ENCODE results near the gene GLB1L3.

Gene GLB1L3

GRCh38 chr11:134237557-134237922 is 38.6 kb upstream of the GLB1L3 start:
- Histone ChIP-seq H3K9me3 (ENCODE audit: control insufficient read depth, insufficient read depth, low read length) (no peaks in the 10 kb centered on the region), H3K27ac (ENCODE audit: low read depth, low read length) (no peak overlapping the region), H3K9ac (ENCODE audit: low read depth, low read length) (no peak overlapping the region), H3K27me3 (ENCODE audit: control insufficient read depth, insufficient read depth, low read length) (no peaks in the 10 kb centered on the region), H3K4me3 (ENCODE audit: low read depth, low read length) (no peak overlapping the region), H3K36me3 (ENCODE audit: control insufficient read depth, insufficient read depth, low read length) (peaks cover 20% of the 10 kb centered on the region; the same call in 1 of the 2 replicates), H3K4me1 (ENCODE audit: control insufficient read depth, insufficient read depth, low read length) (no peaks in the 10 kb centered on the region)

- no peak overlapping the region for H3K9ac ChIP-seq (ENCODE audit: low read depth, low read length)
- no peak overlapping the region for H3K4me3 ChIP-seq (ENCODE audit: low read depth, low read length)
- H3K4me1 ChIP-seq (ENCODE audit: control insufficient read depth, insufficient read depth, low read length), result no peaks in the 10 kb centered on the region
- H3K27me3 ChIP-seq (ENCODE audit: control insufficient read depth, insufficient read depth, low read length), result no peaks in the 10 kb centered on the region
- H3K36me3 ChIP-seq (ENCODE audit: control insufficient read depth, insufficient read depth, low read length), result peaks cover 30% of the 10 kb centered on the region
- H3K9me3 ChIP-seq (ENCODE audit: control insufficient read depth, insufficient read depth, low read length), result no peaks in the 10 kb centered on the region
- no peak overlapping the region for H3K27ac ChIP-seq (ENCODE audit: low read depth, low read length)
Measured at GRCh38 chr11:134238956-134239355, 37.2 kb upstream of the GLB1L3 start.

- Histone ChIP-seq H3K27me3 (ENCODE audit: control insufficient read depth, insufficient read depth, low read length) (no peaks in the 10 kb centered on the region), H3K27ac (ENCODE audit: low read depth, low read length) (no peak overlapping the region), H3K9ac (ENCODE audit: low read depth, low read length) (no peak overlapping the region), H3K9me3 (ENCODE audit: control insufficient read depth, insufficient read depth, low read length) (no peaks in the 10 kb centered on the region), H3K36me3 (ENCODE audit: control insufficient read depth, insufficient read depth, low read length) (peaks cover 24% of the 10 kb centered on the region), H3K4me1 (ENCODE audit: control insufficient read depth, insufficient read depth, low read length) (no peaks in the 10 kb centered on the region), H3K4me3 (ENCODE audit: low read depth, low read length) (no peak overlapping the region)
Measured at GRCh38 chr11:134240592-134240991, 35.6 kb upstream of the GLB1L3 start.

GRCh38 chr11:134242376-134242775 is 33.8 kb upstream of the GLB1L3 start:
- no peak overlapping the region for H3K4me3 ChIP-seq (ENCODE audit: low read depth, low read length)
- H3K4me1 ChIP-seq (ENCODE audit: control insufficient read depth, insufficient read depth, low read length), result no peaks in the 10 kb centered on the region
- H3K36me3 ChIP-seq (ENCODE audit: control insufficient read depth, insufficient read depth, low read length), result peaks cover 36% of the 10 kb centered on the region
- H3K27me3 ChIP-seq (ENCODE audit: control insufficient read depth, insufficient read depth, low read length), result no peaks in the 10 kb centered on the region
- H3K9ac ChIP-seq (ENCODE audit: low read depth, low read length), result no peak overlapping the region
- no peak overlapping the region for H3K27ac ChIP-seq (ENCODE audit: low read depth, low read length)
- H3K9me3 ChIP-seq (ENCODE audit: control insufficient read depth, insufficient read depth, low read length), result no peaks in the 10 kb centered on the region

GRCh38 chr11:134243913-134244312 is 32.3 kb upstream of the GLB1L3 start:
- H3K36me3 ChIP-seq (ENCODE audit: control insufficient read depth, insufficient read depth, low read length), result peaks cover 51% of the 10 kb centered on the region
- no peak overlapping the region for H3K9ac ChIP-seq (ENCODE audit: low read depth, low read length)
- no peaks in the 10 kb centered on the region for H3K27me3 ChIP-seq (ENCODE audit: control insufficient read depth, insufficient read depth, low read length)
- H3K9me3 ChIP-seq (ENCODE audit: control insufficient read depth, insufficient read depth, low read length), result no peaks in the 10 kb centered on the region
- H3K4me1 ChIP-seq (ENCODE audit: control insufficient read depth, insufficient read depth, low read length), result no peaks in the 10 kb centered on the region
- H3K4me3 ChIP-seq (ENCODE audit: low read depth, low read length), result no peak overlapping the region
- H3K27ac ChIP-seq (ENCODE audit: low read depth, low read length), result no peak overlapping the region

- Histone ChIP-seq H3K27me3 (ENCODE audit: control insufficient read depth, insufficient read depth, low read length) (no peaks in the 10 kb centered on the region), H3K4me3 (ENCODE audit: low read depth, low read length) (no peak overlapping the region), H3K9me3 (ENCODE audit: control insufficient read depth, insufficient read depth, low read length) (no peaks in the 10 kb centered on the region), H3K36me3 (ENCODE audit: control insufficient read depth, insufficient read depth, low read length) (peaks cover 58% of the 10 kb centered on the region), H3K27ac (ENCODE audit: low read depth, low read length) (no peak overlapping the region), H3K4me1 (ENCODE audit: control insufficient read depth, insufficient read depth, low read length) (no peaks in the 10 kb centered on the region), H3K9ac (ENCODE audit: low read depth, low read length) (no peak overlapping the region)
Measured at GRCh38 chr11:134244593-134244992, 31.6 kb upstream of the GLB1L3 start.

- peaks cover 59% of the 10 kb centered on the region for H3K36me3 ChIP-seq (ENCODE audit: control insufficient read depth, insufficient read depth, low read length)
Measured at GRCh38 chr11:134245434-134245833, 30.7 kb upstream of the GLB1L3 start.

GRCh38 chr11:134246100-134246499 is 30.1 kb upstream of the GLB1L3 start:
- H3K9ac ChIP-seq (ENCODE audit: low read depth, low read length), result no peak overlapping the region
- H3K4me3 ChIP-seq (ENCODE audit: low read depth, low read length), result no peak overlapping the region
- peaks cover 65% of the 10 kb centered on the region for H3K36me3 ChIP-seq (ENCODE audit: control insufficient read depth, insufficient read depth, low read length)
- no peaks in the 10 kb centered on the region for H3K9me3 ChIP-seq (ENCODE audit: control insufficient read depth, insufficient read depth, low read length)
- no peaks in the 10 kb centered on the region for H3K4me1 ChIP-seq (ENCODE audit: control insufficient read depth, insufficient read depth, low read length)
- no peaks in the 10 kb centered on the region for H3K27me3 ChIP-seq (ENCODE audit: control insufficient read depth, insufficient read depth, low read length)
- H3K27ac ChIP-seq (ENCODE audit: low read depth, low read length), result no peak overlapping the region

More at GRCh38 chr11:134245434-134245833, 30.7 kb upstream of the GLB1L3 start:
- Histone ChIP-seq H3K27ac (ENCODE audit: low read depth, low read length) (no peak overlapping the region), H3K4me1 (ENCODE audit: control insufficient read depth, insufficient read depth, low read length) (no peaks in the 10 kb centered on the region), H3K9ac (ENCODE audit: low read depth, low read length) (no peak overlapping the region), H3K9me3 (ENCODE audit: control insufficient read depth, insufficient read depth, low read length) (no peaks in the 10 kb centered on the region), H3K4me3 (ENCODE audit: low read depth, low read length) (no peak overlapping the region), H3K27me3 (ENCODE audit: control insufficient read depth, insufficient read depth, low read length) (no peaks in the 10 kb centered on the region)

- H3K9ac ChIP-seq (ENCODE audit: low read depth, low read length), result no peak overlapping the region
- no peak overlapping the region for H3K4me3 ChIP-seq (ENCODE audit: low read depth, low read length)
- no peak overlapping the region for H3K27ac ChIP-seq (ENCODE audit: low read depth, low read length)
- H3K36me3 ChIP-seq (ENCODE audit: control insufficient read depth, insufficient read depth, low read length), result peaks cover 71% of the 10 kb centered on the region
- no peaks in the 10 kb centered on the region for H3K9me3 ChIP-seq (ENCODE audit: control insufficient read depth, insufficient read depth, low read length)
- H3K27me3 ChIP-seq (ENCODE audit: control insufficient read depth, insufficient read depth, low read length), result no peaks in the 10 kb centered on the region
- H3K4me1 ChIP-seq (ENCODE audit: control insufficient read depth, insufficient read depth, low read length), result peaks cover 4% of the 10 kb centered on the region
Measured at GRCh38 chr11:134246678-134247077, 29.5 kb upstream of the GLB1L3 start.

- H3K9ac ChIP-seq (ENCODE audit: low read depth, low read length), result no peak overlapping the region
- no peaks in the 10 kb centered on the region for H3K9me3 ChIP-seq (ENCODE audit: control insufficient read depth, insufficient read depth, low read length)
- H3K4me3 ChIP-seq (ENCODE audit: low read depth, low read length), result no peak overlapping the region
- no peaks in the 10 kb centered on the region for H3K27me3 ChIP-seq (ENCODE audit: control insufficient read depth, insufficient read depth, low read length)
- peaks cover 59% of the 10 kb centered on the region for H3K36me3 ChIP-seq (ENCODE audit: control insufficient read depth, insufficient read depth, low read length)
- H3K27ac ChIP-seq (ENCODE audit: low read depth, low read length), result no peak overlapping the region
- peaks cover 13% of the 10 kb centered on the region for H3K4me1 ChIP-seq (ENCODE audit: control insufficient read depth, insufficient read depth, low read length)
Measured at GRCh38 chr11:134248910-134249480, 27.2 kb upstream of the GLB1L3 start.

GRCh38 chr11:134250246-134250645 is 25.9 kb upstream of the GLB1L3 start:
- Histone ChIP-seq H3K9me3 (ENCODE audit: control insufficient read depth, insufficient read depth, low read length) (no peaks in the 10 kb centered on the region), H3K4me3 (ENCODE audit: low read depth, low read length) (no peak overlapping the region), H3K4me1 (ENCODE audit: control insufficient read depth, insufficient read depth, low read length) (peaks cover 21% of the 10 kb centered on the region), H3K27me3 (ENCODE audit: control insufficient read depth, insufficient read depth, low read length) (no peaks in the 10 kb centered on the region), H3K36me3 (ENCODE audit: control insufficient read depth, insufficient read depth, low read length) (peaks cover 59% of the 10 kb centered on the region), H3K9ac (ENCODE audit: low read depth, low read length) (no peak overlapping the region), H3K27ac (ENCODE audit: low read depth, low read length) (no peak overlapping the region)

- no peak overlapping the region for H3K4me3 ChIP-seq (ENCODE audit: low read depth, low read length)
- no peak overlapping the region for H3K9ac ChIP-seq (ENCODE audit: low read depth, low read length)
- peaks cover 59% of the 10 kb centered on the region for H3K36me3 ChIP-seq (ENCODE audit: control insufficient read depth, insufficient read depth, low read length)
- H3K27me3 ChIP-seq (ENCODE audit: control insufficient read depth, insufficient read depth, low read length), result no peaks in the 10 kb centered on the region
- H3K9me3 ChIP-seq (ENCODE audit: control insufficient read depth, insufficient read depth, low read length), result no peaks in the 10 kb centered on the region
- peaks cover 21% of the 10 kb centered on the region for H3K4me1 ChIP-seq (ENCODE audit: control insufficient read depth, insufficient read depth, low read length)
- no peak overlapping the region for H3K27ac ChIP-seq (ENCODE audit: low read depth, low read length)
Measured at GRCh38 chr11:134250675-134251074, 25.5 kb upstream of the GLB1L3 start.

Data from HUES48 (cell line).